ENCODE results near the gene FNDC11. TPM values are rescaled to one million over a fixed set of nuclear protein-coding genes. Genes with fewer than 3 reads are reported as not detected.

FNDC11 gene
- total and polyA plus RNA-seq, 2 of the 13 experiments (the other 11 are each of a cell fraction or from before 2014, with no cell fraction given): 0.07 TPM; not detected in 1

DNA sequence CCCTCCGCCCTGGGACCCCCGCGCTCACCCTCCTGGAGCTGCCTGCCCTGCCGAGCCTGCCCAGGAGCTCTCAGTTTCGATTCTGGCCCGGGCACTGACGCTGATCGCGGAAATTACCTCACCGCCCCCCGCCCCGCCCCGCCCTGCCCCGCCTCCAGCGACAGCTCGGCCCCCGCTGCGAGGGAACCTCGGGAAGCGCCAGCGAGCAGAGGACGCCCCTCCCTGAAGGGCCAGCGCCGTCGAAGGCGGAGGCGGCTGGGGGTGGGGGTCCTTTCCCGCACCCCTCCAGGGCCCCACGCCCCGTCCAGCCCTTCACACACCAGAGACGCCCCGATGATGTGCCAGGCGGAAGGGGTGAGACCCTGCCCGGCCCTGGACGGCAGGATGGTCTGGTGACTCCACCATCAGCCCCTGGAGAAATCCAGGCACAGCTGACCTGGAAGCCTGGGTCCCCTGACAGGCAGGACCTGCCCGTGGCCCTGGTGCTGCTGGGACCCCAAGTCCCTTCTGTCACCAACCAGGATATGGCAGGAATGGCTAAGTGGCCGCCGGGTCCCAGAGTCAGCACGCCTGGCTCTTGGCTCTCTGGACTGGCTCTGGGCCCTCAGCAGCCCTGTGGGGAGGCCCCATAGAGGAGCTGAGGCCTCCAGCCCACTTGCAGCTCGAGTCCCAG, 20.3 kb downstream of the FNDC11 start, which contains the start of gene HELZ2 (continued):
- TF ChIP-seq, protein P1, sequence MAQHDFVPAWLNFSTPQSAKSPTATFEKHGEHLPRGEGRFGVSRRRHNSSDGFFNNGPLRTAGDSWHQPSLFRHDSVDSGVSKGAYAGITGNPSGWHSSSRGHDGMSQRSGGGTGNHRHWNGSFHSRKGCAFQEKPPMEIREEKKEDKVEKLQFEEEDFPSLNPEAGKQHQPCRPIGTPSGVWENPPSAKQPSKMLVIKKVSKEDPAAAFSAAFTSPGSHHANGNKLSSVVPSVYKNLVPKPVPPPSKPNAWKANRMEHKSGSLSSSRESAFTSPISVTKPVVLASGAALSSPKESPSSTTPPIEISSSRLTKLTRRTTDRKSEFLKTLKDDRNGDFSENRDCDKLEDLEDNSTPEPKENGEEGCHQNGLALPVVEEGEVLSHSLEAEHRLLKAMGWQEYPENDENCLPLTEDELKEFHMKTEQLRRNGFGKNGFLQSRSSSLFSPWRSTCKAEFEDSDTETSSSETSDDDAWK (CRISPR knock-in tag; IDR thresholded peaks at IDR 0.05): no peak
- TF ChIP-seq, protein P2, sequence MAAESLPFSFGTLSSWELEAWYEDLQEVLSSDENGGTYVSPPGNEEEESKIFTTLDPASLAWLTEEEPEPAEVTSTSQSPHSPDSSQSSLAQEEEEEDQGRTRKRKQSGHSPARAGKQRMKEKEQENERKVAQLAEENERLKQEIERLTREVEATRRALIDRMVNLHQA (CRISPR knock-in tag; IDR thresholded peaks at IDR 0.05): no peak
- TF ChIP-seq ZNF256 (CRISPR knock-in tag; conservative IDR thresholded peaks at IDR 0.05): peak; percentile 57; the same call in 1 of the 2 replicates
- no peak for TF ChIP-seq RFX3 (CRISPR knock-in tag; IDR thresholded peaks at IDR 0.05)
- peak; percentile 61; the same call in 1 of the 2 replicates for TF ChIP-seq TARDBP (CRISPR knock-in tag; IDR thresholded peaks at IDR 0.05)
- TF ChIP-seq ZNF44 (CRISPR knock-in tag; IDR thresholded peaks at IDR 0.05): no peak
- 0 out of 2 replicates have a peak, but pooled peaks have one; percentile 23 for TF ChIP-seq HDAC2 (CRISPR knock-in tag; IDR thresholded peaks at IDR 0.05)
- peak; percentile 65 for TF ChIP-seq POLR2G (IDR thresholded peaks at IDR 0.05; ENCODE audit: low read depth, low read length)
- TF ChIP-seq, protein P3, sequence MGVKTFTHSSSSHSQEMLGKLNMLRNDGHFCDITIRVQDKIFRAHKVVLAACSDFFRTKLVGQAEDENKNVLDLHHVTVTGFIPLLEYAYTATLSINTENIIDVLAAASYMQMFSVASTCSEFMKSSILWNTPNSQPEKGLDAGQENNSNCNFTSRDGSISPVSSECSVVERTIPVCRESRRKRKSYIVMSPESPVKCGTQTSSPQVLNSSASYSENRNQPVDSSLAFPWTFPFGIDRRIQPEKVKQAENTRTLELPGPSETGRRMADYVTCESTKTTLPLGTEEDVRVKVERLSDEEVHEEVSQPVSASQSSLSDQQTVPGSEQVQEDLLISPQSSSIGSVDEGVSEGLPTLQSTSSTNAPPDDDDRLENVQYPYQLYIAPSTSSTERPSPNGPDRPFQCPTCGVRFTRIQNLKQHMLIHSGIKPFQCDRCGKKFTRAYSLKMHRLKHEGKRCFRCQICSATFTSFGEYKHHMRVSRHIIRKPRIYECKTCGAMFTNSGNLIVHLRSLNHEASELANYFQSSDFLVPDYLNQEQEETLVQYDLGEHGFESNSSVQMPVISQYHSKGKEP (CRISPR knock-in tag; IDR thresholded peaks at IDR 0.05): 0 out of 2 replicates have a peak, but pooled peaks have one; percentile 25
- peak; percentile 60 for TF ChIP-seq FOXC1 (CRISPR knock-in tag; IDR thresholded peaks at IDR 0.05; ENCODE audit: borderline replicate concordance)
- TF ChIP-seq, protein P4, sequence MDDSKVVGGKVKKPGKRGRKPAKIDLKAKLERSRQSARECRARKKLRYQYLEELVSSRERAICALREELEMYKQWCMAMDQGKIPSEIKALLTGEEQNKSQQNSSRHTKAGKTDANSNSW (CRISPR knock-in tag; IDR thresholded peaks at IDR 0.05; ENCODE audit: borderline replicate concordance): no peak
- TF ChIP-seq, protein P5, sequence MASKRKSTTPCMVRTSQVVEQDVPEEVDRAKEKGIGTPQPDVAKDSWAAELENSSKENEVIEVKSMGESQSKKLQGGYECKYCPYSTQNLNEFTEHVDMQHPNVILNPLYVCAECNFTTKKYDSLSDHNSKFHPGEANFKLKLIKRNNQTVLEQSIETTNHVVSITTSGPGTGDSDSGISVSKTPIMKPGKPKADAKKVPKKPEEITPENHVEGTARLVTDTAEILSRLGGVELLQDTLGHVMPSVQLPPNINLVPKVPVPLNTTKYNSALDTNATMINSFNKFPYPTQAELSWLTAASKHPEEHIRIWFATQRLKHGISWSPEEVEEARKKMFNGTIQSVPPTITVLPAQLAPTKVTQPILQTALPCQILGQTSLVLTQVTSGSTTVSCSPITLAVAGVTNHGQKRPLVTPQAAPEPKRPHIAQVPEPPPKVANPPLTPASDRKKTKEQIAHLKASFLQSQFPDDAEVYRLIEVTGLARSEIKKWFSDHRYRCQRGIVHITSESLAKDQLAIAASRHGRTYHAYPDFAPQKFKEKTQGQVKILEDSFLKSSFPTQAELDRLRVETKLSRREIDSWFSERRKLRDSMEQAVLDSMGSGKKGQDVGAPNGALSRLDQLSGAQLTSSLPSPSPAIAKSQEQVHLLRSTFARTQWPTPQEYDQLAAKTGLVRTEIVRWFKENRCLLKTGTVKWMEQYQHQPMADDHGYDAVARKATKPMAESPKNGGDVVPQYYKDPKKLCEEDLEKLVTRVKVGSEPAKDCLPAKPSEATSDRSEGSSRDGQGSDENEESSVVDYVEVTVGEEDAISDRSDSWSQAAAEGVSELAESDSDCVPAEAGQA (IDR thresholded peaks at IDR 0.05; ENCODE audit: low read depth): no peak
- TF ChIP-seq, protein P5 (CRISPR knock-in tag; IDR thresholded peaks at IDR 0.05; ENCODE audit: borderline replicate concordance): no peak
- no peak for TF ChIP-seq ZNF781 (CRISPR knock-in tag; IDR thresholded peaks at IDR 0.05; ENCODE audit: borderline replicate concordance, not compliant biosample characterization)
- TF ChIP-seq SMAD3 (CRISPR knock-in tag; IDR thresholded peaks at IDR 0.05): no peak
- TF ChIP-seq SP1 (IDR thresholded peaks at IDR 0.05): no peak
- peak; percentile 16; the same call in 1 of the 2 replicates for TF ChIP-seq SP1 (CRISPR knock-in tag; IDR thresholded peaks at IDR 0.05)
- no peak for TF ChIP-seq ZBTB3 (CRISPR knock-in tag; IDR thresholded peaks at IDR 0.05; ENCODE audit: borderline replicate concordance, low read depth)

All from HepG2 (cell line).